K562 (cell line): ENCODE data around the gene CTDSP2. TPM values are rescaled to one million over a fixed set of nuclear protein-coding genes. Genes with fewer than 3 reads are reported as not detected.

Experiments
- ATF7 ChIP-seq: fragments of 450-650 bp; IDR thresholded peaks from 2 replicates; pipeline ENCODE4 v1.7.1; 2014; ENCODE audit warnings: mild to moderate bottlenecking, moderate library complexity
- BRD4 ChIP-seq: fragments of 200-600 bp; sonication (generic); IDR thresholded peaks from 2 replicates; pipeline ENCODE4 v1.6.1; 2017; ENCODE audit warnings: inconsistent platforms
- HDAC1 ChIP-seq, 2 experiments: fragments of 450-650 bp; IDR thresholded peaks; 2 replicates each; pipeline ENCODE4 v1.6.1; 2016 to 2017; ENCODE audit warnings: inconsistent platforms in 1 of 2, mild to moderate bottlenecking in 1 of 2, moderate library complexity in 1 of 2
- ILF3 ChIP-seq: fragments of 450-650 bp; IDR thresholded peaks from 2 replicates; pipeline ENCODE4 v1.6.1; 2018; ENCODE audit warnings: antibody characterized with exemption, mild to moderate bottlenecking, moderate library complexity, borderline replicate concordance
- KLF13 ChIP-seq: fragments of 450-650 bp; IDR thresholded peaks from 2 replicates; pipeline ENCODE4 v1.6.1; 2016; ENCODE audit warnings: missing genetic modification characterization, low read depth, mild to moderate bottlenecking, missing compliant biosample characterization, moderate library complexity, borderline replicate concordance
- MAZ ChIP-seq, 2 experiments: fragments of 450-650 bp in 1 of 2; sonication (generic) in 1 of 2; formaldehyde crosslinking; IDR thresholded peaks in 1 of 2; conservative IDR thresholded peaks in 1 of 2; 2 replicates each; pipeline versions ENCODE4 v1.4.0 to v1.5.0; 2020; ENCODE audit warnings: mild to moderate bottlenecking in 1 of 2, missing genetic modification reagents in 1 of 2
- NRF1 ChIP-seq, 2 experiments: fragments of 450-650 bp; IDR thresholded peaks in 1 of 2; conservative IDR thresholded peaks in 1 of 2; 2 replicates each; pipeline ENCODE4 v1.6.1; 2014; ENCODE audit warnings: mild to moderate bottlenecking in 2 of 2
- RBBP5 ChIP-seq: fragments of 200-600 bp; sonication (generic); IDR thresholded peaks from 2 replicates; pipeline ENCODE4 v1.6.1; 2012; ENCODE audit warnings: borderline replicate concordance, mild to moderate bottlenecking, low read length, control low read depth, inconsistent platforms; ENCODE audit not compliant: insufficient read depth, poor library complexity, severe bottlenecking
- RBM22 ChIP-seq: fragments of 200-400 bp; formaldehyde crosslinking; IDR thresholded peaks from 2 replicates; pipeline ENCODE4 v1.6.1; 2018; ENCODE audit warnings: low read length, low read depth; ENCODE audit not compliant: poor library complexity, severe bottlenecking
- TOE1 ChIP-seq, 2 experiments: fragments of 450-650 bp in 1 of 2; sonication (generic) in 1 of 2; formaldehyde crosslinking in 1 of 2; IDR thresholded peaks; 2 replicates each; pipeline versions ENCODE4 v1.7.1 to v1.8.0; 2016 to 2022; ENCODE audit warnings: borderline replicate concordance in 2 of 2, mild to moderate bottlenecking in 2 of 2, antibody characterized with exemption in 1 of 2, inconsistent platforms in 1 of 2, low read depth in 1 of 2, missing genetic modification reagents in 1 of 2, moderate library complexity in 1 of 2
- polyA plus RNA-seq, 8 experiments: library from polyadenylated mRNA; depleted of rRNA in 4 of 8; stranded (reverse) in 5 of 8; unstranded in 3 of 8; fragments of >200 nt; fragmentation: Nextera tagmentation in 2 of 8; fragmentation: Illumina TruSeq in 1 of 8; extraction: Ambion mirVana in 2 of 8; extraction: Trizol in 1 of 8; gene quantifications; 2 replicates each; pipeline versions ENCODE4 v1.2.1 to v1.2.3, GENCODE V29; 2011 to 2014; ENCODE audit warnings: inconsistent platforms in 1 of 8, missing spikeins in 1 of 8
- total RNA-seq, 7 experiments: library from RNA; depleted of rRNA in 6 of 7; stranded (reverse); fragments of >200 nt in 6 of 7; fragmentation: Illumina TruSeq in 2 of 7; extraction: Trizol in 2 of 7; gene quantifications; 2 replicates each; pipeline versions ENCODE4 v1.2.1 to v1.2.3, GENCODE V29; 2011 to 2021; ENCODE audit warnings: low replicate concordance in 1 of 7
- TF ChIP-seq, protein P1 (sequence below), 2 experiments: IDR thresholded peaks in 1 of 2; conservative IDR thresholded peaks in 1 of 2; 2 replicates each; pipeline ENCODE4 v1.6.1; 2016; ENCODE audit warnings: low read depth in 2 of 2, mild to moderate bottlenecking in 1 of 2, missing compliant biosample characterization in 1 of 2, missing genetic modification characterization in 1 of 2, moderate library complexity in 1 of 2
- TF ChIP-seq, protein P2 (sequence below): fragments of 450-650 bp; IDR thresholded peaks from 2 replicates; pipeline ENCODE4 v1.6.1; 2016; ENCODE audit warnings: antibody characterized with exemption
- TF ChIP-seq, protein P3 (sequence below), 2 experiments: fragments of 450-650 bp; conservative IDR thresholded peaks; 2 replicates each; pipeline ENCODE4 v1.6.1; 2017; ENCODE audit warnings: mild to moderate bottlenecking in 2 of 2, moderate library complexity in 2 of 2

CTDSP2 gene
- total and polyA plus RNA-seq, 9 of the 15 experiments (the other 6 are each of a cell fraction or from before 2014, with no cell fraction given) = 20.4 to 108 (median 47.7) TPM

DNA sequence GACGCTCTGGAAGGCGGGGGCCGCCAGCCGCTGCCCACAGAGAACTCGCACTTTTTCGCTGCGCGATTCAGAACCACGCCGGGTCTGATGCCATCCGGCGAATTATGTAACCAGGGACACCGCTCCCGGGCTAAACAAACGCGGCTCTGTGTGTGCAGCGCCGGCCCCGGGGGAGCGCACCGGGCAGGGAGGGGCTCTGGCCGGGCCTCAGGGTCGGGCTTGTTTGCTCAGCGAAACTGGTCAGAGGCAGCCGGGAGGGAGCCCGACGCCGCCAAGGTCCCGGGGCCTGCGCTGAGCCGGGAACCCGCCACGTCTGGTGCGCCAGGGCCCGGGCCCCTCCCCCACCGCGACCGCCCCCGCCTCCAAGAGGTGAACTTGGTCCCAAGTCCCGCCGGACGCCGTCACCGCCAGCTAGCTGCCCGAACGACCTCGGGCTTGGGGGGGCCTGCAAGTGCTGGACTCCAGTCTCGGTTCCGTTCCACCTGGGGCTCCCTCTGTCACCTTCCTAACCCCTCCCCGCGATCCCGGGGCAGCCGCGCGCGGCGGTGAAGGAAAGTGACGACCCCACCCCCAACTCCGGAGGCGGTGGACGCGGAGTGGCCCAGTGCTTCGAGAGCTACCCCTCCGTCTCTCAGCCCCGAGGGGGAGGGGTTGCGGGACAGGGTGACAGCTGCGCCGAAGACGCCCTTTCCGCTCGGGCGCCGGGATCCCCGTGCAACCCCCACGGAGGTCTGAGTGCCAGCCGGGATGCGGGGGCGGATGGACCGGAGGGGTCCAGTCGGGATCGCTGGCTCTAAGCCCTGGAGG lies 848 bp downstream of the CTDSP2 start (continued):
- TF ChIP-seq, protein P1, sequence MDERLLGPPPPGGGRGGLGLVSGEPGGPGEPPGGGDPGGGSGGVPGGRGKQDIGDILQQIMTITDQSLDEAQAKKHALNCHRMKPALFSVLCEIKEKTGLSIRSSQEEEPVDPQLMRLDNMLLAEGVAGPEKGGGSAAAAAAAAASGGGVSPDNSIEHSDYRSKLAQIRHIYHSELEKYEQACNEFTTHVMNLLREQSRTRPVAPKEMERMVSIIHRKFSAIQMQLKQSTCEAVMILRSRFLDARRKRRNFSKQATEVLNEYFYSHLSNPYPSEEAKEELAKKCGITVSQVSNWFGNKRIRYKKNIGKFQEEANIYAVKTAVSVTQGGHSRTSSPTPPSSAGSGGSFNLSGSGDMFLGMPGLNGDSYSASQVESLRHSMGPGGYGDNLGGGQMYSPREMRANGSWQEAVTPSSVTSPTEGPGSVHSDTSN (CRISPR knock-in tag; IDR thresholded peaks at IDR 0.05; ENCODE audit: low read depth) = no peak
- TF ChIP-seq, protein P1 (tag; conservative IDR thresholded peaks at IDR 0.05; ENCODE audit: low read depth) = no peak
- TF ChIP-seq RBBP5 (peak; percentile 55), ILF3 (no peak), MAZ (CRISPR knock-in tag; conservative IDR thresholded peaks at IDR 0.05 in 1 of 2, IDR thresholded peaks at IDR 0.05 in 1 of 2) (peak in 1 of 2 experiments; percentile 41; a peak in 1 of 4 replicates), ATF7 (no peak), BRD4 (0 out of 2 replicates have a peak, but pooled peaks have one; percentile 52), TOE1 (IDR thresholded peaks at IDR 0.05; ENCODE audit: borderline replicate concordance) (no peak), TOE1 (CRISPR knock-in tag; IDR thresholded peaks at IDR 0.05; ENCODE audit: borderline replicate concordance, low read depth) (no peak), HDAC1 (IDR thresholded peaks at IDR 0.05) (peak in 1 of 2 experiments; percentile 74; a peak in 2 of 4 replicates), KLF13 (tag) (no peak), NRF1 (conservative IDR thresholded peaks at IDR 0.05 in 1 of 2, IDR thresholded peaks at IDR 0.05 in 1 of 2) (peak; percentile 55 to 57), RBM22 (peak; percentile 54)
- TF ChIP-seq, protein P2, sequence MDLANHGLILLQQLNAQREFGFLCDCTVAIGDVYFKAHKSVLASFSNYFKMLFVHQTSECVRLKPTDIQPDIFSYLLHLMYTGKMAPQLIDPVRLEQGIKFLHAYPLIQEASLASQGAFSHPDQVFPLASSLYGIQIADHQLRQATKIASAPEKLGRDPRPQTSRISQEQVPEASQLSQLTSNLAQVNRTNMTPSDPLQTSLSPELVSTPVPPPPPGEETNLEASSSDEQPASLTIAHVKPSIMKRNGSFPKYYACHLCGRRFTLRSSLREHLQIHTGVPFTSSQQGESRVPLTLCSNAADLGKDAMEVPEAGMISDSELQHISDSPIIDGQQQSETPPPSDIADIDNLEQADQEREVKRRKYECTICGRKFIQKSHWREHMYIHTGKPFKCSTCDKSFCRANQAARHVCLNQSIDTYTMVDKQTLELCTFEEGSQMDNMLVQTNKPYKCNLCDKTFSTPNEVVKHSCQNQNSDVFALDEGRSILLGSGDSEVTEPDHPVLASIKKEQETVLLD = peak; percentile 28; the same call in 1 of the 2 replicates
- TF ChIP-seq, protein P3, sequence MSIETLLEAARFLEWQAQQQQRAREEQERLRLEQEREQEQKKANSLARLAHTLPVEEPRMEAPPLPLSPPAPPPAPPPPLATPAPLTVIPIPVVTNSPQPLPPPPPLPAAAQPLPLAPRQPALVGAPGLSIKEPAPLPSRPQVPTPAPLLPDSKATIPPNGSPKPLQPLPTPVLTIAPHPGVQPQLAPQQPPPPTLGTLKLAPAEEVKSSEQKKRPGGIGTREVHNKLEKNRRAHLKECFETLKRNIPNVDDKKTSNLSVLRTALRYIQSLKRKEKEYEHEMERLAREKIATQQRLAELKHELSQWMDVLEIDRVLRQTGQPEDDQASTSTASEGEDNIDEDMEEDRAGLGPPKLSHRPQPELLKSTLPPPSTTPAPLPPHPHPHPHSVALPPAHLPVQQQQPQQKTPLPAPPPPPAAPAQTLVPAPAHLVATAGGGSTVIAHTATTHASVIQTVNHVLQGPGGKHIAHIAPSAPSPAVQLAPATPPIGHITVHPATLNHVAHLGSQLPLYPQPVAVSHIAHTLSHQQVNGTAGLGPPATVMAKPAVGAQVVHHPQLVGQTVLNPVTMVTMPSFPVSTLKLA (conservative IDR thresholded peaks at IDR 0.05) = peak in 1 of 2 experiments; percentile 43; a peak in 2 of 4 replicates
